HepG2 (cell line): ENCODE results near the gene OSGIN1. TPM values are rescaled to one million over a fixed set of nuclear protein-coding genes. Genes with fewer than 3 reads are reported as not detected.

Experiments used
- ATF7-NPFF ChIP-seq: sonication (generic); formaldehyde crosslinking; IDR thresholded peaks from 2 replicates; pipeline ENCODE4 v1.8.1; 2023; ENCODE audit warnings: mild to moderate bottlenecking, low read depth, missing genetic modification reagents, moderate library complexity
- BORCS8-MEF2B ChIP-seq: sonication (generic); formaldehyde crosslinking; IDR thresholded peaks from 2 replicates; pipeline ENCODE4 v1.8.0; 2022; ENCODE audit warnings: mild to moderate bottlenecking, missing genetic modification reagents
- CEBPB ChIP-seq: IDR thresholded peaks from 2 replicates; pipeline ENCODE4 v1.6.1; 2011; ENCODE audit warnings: low read depth, low read length, improper control_type of control experiment, borderline replicate concordance
- ETV5 ChIP-seq: IDR thresholded peaks from 2 replicates; pipeline ENCODE4 v1.6.1; 2018; ENCODE audit warnings: missing biosample characterization, missing genetic modification reagents, inconsistent platforms, borderline replicate concordance
- GTF2F1 ChIP-seq: fragments of 150-350 bp; IDR thresholded peaks from 2 replicates; pipeline ENCODE4 v1.6.1; 2014; ENCODE audit warnings: low read length
- HHEX ChIP-seq: IDR thresholded peaks from 2 replicates; pipeline ENCODE4 v1.6.1; 2016; ENCODE audit warnings: control low read depth
- MEIS2 ChIP-seq: sonication (generic); formaldehyde crosslinking; IDR thresholded peaks from 2 replicates; pipeline ENCODE4 v1.9.0; 2021; ENCODE audit warnings: mild to moderate bottlenecking, missing genetic modification reagents
- NFKB2 ChIP-seq: sonication (generic); formaldehyde crosslinking; IDR thresholded peaks from 2 replicates; pipeline ENCODE4 v1.4.0; 2020; ENCODE audit warnings: missing genetic modification reagents, borderline replicate concordance
- ONECUT2 ChIP-seq: sonication (generic); formaldehyde crosslinking; IDR thresholded peaks from 2 replicates; pipeline ENCODE4 v1.4.0; 2020; ENCODE audit warnings: missing genetic modification reagents
- POGK ChIP-seq: sonication (generic); formaldehyde crosslinking; conservative IDR thresholded peaks from 2 replicates; pipeline ENCODE4 v1.8.0; 2022; ENCODE audit warnings: mild to moderate bottlenecking, moderate library complexity, missing genetic modification reagents
- THAP7 ChIP-seq: sonication (generic); formaldehyde crosslinking; IDR thresholded peaks from 2 replicates; pipeline ENCODE4 v1.8.1; 2023; ENCODE audit warnings: mild to moderate bottlenecking, missing genetic modification reagents
- ZNF180 ChIP-seq: sonication (generic); formaldehyde crosslinking; IDR thresholded peaks from 2 replicates; pipeline ENCODE4 v1.4.0; 2020; ENCODE audit warnings: low read depth, missing genetic modification reagents, borderline replicate concordance
- ZNF263 ChIP-seq: sonication (generic); formaldehyde crosslinking; IDR thresholded peaks from 2 replicates; pipeline ENCODE4 v1.4.0; 2020; ENCODE audit warnings: missing genetic modification reagents
- ZNF44 ChIP-seq: sonication (generic); formaldehyde crosslinking; IDR thresholded peaks from 2 replicates; pipeline ENCODE4 v1.5.1; 2020; ENCODE audit warnings: mild to moderate bottlenecking, missing genetic modification reagents
- ZNF468 ChIP-seq: sonication (generic); formaldehyde crosslinking; IDR thresholded peaks from 2 replicates; pipeline ENCODE4 v1.8.0; 2022; ENCODE audit warnings: mild to moderate bottlenecking, moderate library complexity, missing genetic modification reagents
- ZNF496 ChIP-seq: sonication (generic); formaldehyde crosslinking; IDR thresholded peaks from 2 replicates; pipeline ENCODE4 v1.8.1; 2023; ENCODE audit warnings: mild to moderate bottlenecking, moderate library complexity, missing genetic modification reagents; ENCODE audit not compliant: insufficient replicate concordance
- polyA plus RNA-seq, 8 experiments: library from polyadenylated mRNA; depleted of rRNA in 3 of 8; stranded (reverse) in 7 of 8; unstranded in 1 of 8; fragments of >200 nt; fragmentation: Illumina TruSeq in 4 of 8; extraction: Trizol in 4 of 8; gene quantifications; 2 replicates each; pipeline versions ENCODE4 v1.2.1 to v1.2.3, GENCODE V29; 2011 to 2016; ENCODE audit warnings: low read depth in 4 of 8, missing spikeins in 1 of 8, mixed read lengths in 1 of 8; ENCODE audit not compliant: insufficient read depth in 1 of 8
- total RNA-seq, 5 experiments: library from RNA; depleted of rRNA; stranded (reverse); fragments of >200 nt; fragmentation: Illumina TruSeq; extraction: Trizol; gene quantifications; 2 replicates each; pipeline ENCODE4 v1.2.3, GENCODE V29; 2016; ENCODE audit warnings: low read depth in 1 of 5
- TF ChIP-seq, protein P1 (sequence below), 2 experiments: sonication (generic) in 1 of 2; formaldehyde crosslinking in 1 of 2; IDR thresholded peaks; 2 replicates each; pipeline versions ENCODE4 v1.4.0 to v1.6.1; 2018 to 2020; ENCODE audit warnings: missing genetic modification reagents in 2 of 2, borderline replicate concordance in 1 of 2, low read depth in 1 of 2, mild to moderate bottlenecking in 1 of 2, missing biosample characterization in 1 of 2
- TF ChIP-seq, protein P2 (sequence below): sonication (generic); formaldehyde crosslinking; IDR thresholded peaks from 2 replicates; pipeline ENCODE4 v1.8.0; 2022; ENCODE audit warnings: missing genetic modification reagents, mild to moderate bottlenecking, moderate library complexity, borderline replicate concordance
- TF ChIP-seq, protein P3 (sequence below): sonication (generic); formaldehyde crosslinking; IDR thresholded peaks from 2 replicates; pipeline ENCODE4 v1.5.1; 2020; ENCODE audit warnings: mild to moderate bottlenecking, moderate library complexity, missing genetic modification reagents

The OSGIN1 gene
- total and polyA plus RNA-seq, 2 of the 13 experiments (the other 11 are each of a cell fraction or from before 2014, with no cell fraction given) = 20.5 to 27.1 TPM

GRCh38 chr16:83942815-83943515 is 10.1 kb upstream of the OSGIN1 start (continued):
- TF ChIP-seq GTF2F1 (no peak), ZNF496 (CRISPR knock-in tag) (no peak), ZNF468 (peak; percentile 87; the same call in 1 of the 2 replicates), ONECUT2 (CRISPR knock-in tag) (peak; percentile 55; the same call in 1 of the 2 replicates), ETV5 (CRISPR knock-in tag) (peak; percentile 83; the same call in 1 of the 2 replicates), MEIS2 (CRISPR knock-in tag) (peak; percentile 97), ZNF263 (CRISPR knock-in tag) (peak; percentile 58; the same call in 1 of the 2 replicates), HHEX (CRISPR knock-in tag) (peak; percentile 91), THAP7 (CRISPR knock-in tag) (no peak), BORCS8-MEF2B (CRISPR knock-in tag) (peak; percentile 89), ZNF180 (CRISPR knock-in tag) (no peak), POGK (CRISPR knock-in tag) (peak; percentile 93; the same call in 1 of the 2 replicates), CEBPB (no peak), ZNF44 (0 out of 2 replicates have a peak, but pooled peaks have one; percentile 82), ATF7-NPFF (CRISPR knock-in tag) (no peak), NFKB2 (CRISPR knock-in tag) (peak; percentile 67; the same call in 1 of the 2 replicates)
- TF ChIP-seq, protein P1, sequence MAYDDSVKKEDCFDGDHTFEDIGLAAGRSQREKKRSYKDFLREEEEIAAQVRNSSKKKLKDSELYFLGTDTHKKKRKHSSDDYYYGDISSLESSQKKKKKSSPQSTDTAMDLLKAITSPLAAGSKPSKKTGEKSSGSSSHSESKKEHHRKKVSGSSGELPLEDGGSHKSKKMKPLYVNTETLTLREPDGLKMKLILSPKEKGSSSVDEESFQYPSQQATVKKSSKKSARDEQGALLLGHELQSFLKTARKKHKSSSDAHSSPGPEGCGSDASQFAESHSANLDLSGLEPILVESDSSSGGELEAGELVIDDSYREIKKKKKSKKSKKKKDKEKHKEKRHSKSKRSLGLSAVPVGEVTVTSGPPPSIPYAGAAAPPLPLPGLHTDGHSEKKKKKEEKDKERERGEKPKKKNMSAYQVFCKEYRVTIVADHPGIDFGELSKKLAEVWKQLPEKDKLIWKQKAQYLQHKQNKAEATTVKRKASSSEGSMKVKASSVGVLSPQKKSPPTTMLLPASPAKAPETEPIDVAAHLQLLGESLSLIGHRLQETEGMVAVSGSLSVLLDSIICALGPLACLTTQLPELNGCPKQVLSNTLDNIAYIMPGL (CRISPR knock-in tag; IDR thresholded peaks at IDR 0.05; ENCODE audit: borderline replicate concordance in 1 of 2, low read depth in 1 of 2) = peak; percentile 78 to 92
- TF ChIP-seq, protein P2, sequence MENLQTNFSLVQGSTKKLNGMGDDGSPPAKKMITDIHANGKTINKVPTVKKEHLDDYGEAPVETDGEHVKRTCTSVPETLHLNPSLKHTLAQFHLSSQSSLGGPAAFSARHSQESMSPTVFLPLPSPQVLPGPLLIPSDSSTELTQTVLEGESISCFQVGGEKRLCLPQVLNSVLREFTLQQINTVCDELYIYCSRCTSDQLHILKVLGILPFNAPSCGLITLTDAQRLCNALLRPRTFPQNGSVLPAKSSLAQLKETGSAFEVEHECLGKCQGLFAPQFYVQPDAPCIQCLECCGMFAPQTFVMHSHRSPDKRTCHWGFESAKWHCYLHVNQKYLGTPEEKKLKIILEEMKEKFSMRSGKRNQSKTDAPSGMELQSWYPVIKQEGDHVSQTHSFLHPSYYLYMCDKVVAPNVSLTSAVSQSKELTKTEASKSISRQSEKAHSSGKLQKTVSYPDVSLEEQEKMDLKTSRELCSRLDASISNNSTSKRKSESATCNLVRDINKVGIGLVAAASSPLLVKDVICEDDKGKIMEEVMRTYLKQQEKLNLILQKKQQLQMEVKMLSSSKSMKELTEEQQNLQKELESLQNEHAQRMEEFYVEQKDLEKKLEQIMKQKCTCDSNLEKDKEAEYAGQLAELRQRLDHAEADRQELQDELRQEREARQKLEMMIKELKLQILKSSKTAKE = peak; percentile 100
- TF ChIP-seq, protein P3, sequence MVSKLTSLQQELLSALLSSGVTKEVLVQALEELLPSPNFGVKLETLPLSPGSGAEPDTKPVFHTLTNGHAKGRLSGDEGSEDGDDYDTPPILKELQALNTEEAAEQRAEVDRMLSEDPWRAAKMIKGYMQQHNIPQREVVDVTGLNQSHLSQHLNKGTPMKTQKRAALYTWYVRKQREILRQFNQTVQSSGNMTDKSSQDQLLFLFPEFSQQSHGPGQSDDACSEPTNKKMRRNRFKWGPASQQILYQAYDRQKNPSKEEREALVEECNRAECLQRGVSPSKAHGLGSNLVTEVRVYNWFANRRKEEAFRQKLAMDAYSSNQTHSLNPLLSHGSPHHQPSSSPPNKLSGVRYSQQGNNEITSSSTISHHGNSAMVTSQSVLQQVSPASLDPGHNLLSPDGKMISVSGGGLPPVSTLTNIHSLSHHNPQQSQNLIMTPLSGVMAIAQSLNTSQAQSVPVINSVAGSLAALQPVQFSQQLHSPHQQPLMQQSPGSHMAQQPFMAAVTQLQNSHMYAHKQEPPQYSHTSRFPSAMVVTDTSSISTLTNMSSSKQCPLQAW (CRISPR knock-in tag) = peak; percentile 89
